Transverse colon (tissue), 3 donors: ENCODE measurements around the gene PIM2.

Experiments used
- CTCF ChIP-seq, 5 experiments: fragments of 200-600 bp in 3 of 5; fragments of 450-650 bp in 2 of 5; sonication (generic) in 3 of 5; IDR thresholded peaks; 1 replicate in 2 of 5; 2 replicates in 3 of 5; pipeline ENCODE4 v1.5.1; 2016 to 2017; ENCODE audit warnings: antibody characterized with exemption in 5 of 5, inconsistent platforms in 3 of 5, mild to moderate bottlenecking in 2 of 5, moderate library complexity in 1 of 5
- POLR2A ChIP-seq: fragments of 450-650 bp; IDR thresholded peaks from one replicate; pipeline ENCODE4 v1.6.1; 2016; ENCODE audit warnings: antibody characterized with exemption, mild to moderate bottlenecking, moderate library complexity

- TF ChIP-seq CTCF (IDR thresholded peaks at IDR 0.05) (no peak), POLR2A (no peak)
These were observed 42.8 kb upstream of the PIM2 start for GRCh38 chrX:48961585-48962091.
